Measurements from ENCODE around the gene DSN1.

The DSN1 gene

GRCh38 chr20:36745927-36746659 is 27.5 kb downstream of the DSN1 start, which contains the start of gene NDRG3:
NDRG3 (minus strand) TSS chr20:36746090; CDS start chr20:36721735, 24,355 bp downstream.
- DNase-seq: peak; percentile 89

GRCh38 chr20:36745234-36745926 is 28.2 kb downstream of the DSN1 start:
- no peaks in the 10 kb centered on the region for H3K27me3 ChIP-seq (replicated peaks)
- TF ChIP-seq, protein P1, sequence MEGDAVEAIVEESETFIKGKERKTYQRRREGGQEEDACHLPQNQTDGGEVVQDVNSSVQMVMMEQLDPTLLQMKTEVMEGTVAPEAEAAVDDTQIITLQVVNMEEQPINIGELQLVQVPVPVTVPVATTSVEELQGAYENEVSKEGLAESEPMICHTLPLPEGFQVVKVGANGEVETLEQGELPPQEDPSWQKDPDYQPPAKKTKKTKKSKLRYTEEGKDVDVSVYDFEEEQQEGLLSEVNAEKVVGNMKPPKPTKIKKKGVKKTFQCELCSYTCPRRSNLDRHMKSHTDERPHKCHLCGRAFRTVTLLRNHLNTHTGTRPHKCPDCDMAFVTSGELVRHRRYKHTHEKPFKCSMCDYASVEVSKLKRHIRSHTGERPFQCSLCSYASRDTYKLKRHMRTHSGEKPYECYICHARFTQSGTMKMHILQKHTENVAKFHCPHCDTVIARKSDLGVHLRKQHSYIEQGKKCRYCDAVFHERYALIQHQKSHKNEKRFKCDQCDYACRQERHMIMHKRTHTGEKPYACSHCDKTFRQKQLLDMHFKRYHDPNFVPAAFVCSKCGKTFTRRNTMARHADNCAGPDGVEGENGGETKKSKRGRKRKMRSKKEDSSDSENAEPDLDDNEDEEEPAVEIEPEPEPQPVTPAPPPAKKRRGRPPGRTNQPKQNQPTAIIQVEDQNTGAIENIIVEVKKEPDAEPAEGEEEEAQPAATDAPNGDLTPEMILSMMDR (IDR thresholded peaks at IDR 0.05; ENCODE audit: low read depth, low read length, missing control alignments): no peak
- in situ Hi-C loops (cut with HindIII; ENCODE audit: low pct_ligation_motif_present, low sequenced_read_pairs): no loop called here
- peak; percentile 0 for DNase-seq
- no peak overlapping the region for H3K27ac ChIP-seq
- H3K4me3 ChIP-seq (ENCODE audit: low read depth, low read length): peak overlapping the region; percentile 77
- H3K36me3 ChIP-seq (replicated peaks): no peaks in the 10 kb centered on the region

More at GRCh38 chr20:36745927-36746659, 27.5 kb downstream of the DSN1 start, which contains the start of gene NDRG3:
- H3K4me3 ChIP-seq (ENCODE audit: low read depth, low read length): peak within 1 kb of the TSS; percentile 77
- in situ Hi-C loops (cut with HindIII; ENCODE audit: low pct_ligation_motif_present, low sequenced_read_pairs): no loop called here
- TF ChIP-seq, protein P1 (IDR thresholded peaks at IDR 0.05; ENCODE audit: low read depth, low read length, missing control alignments): no peak
- peak within 1 kb of the TSS; percentile 4 for H3K27ac ChIP-seq
- H3K27me3 ChIP-seq (replicated peaks): no peaks in the 10 kb centered on the region
- H3K36me3 ChIP-seq (replicated peaks): no peaks in the 10 kb centered on the region

DNA sequence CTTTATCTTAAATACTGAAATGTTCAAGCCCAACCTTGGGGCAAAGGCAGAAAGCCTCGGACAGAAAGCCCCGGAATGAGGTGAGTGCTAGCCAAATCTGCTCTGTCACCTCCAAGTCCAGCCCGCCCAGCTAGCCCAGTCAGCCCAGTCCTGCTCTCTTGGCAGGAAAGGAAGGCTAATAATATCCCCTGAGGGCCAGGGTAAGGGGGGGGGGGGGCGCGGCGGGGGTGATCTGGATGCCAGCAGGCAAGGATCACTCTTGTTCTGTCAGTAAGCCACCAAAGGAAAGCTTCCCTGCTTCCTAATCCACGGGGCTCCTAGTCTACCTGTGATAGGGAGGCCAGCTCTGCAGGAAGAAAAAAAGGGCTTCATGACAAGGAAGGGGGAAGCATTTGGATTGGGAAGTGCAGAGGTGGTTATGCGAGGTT is 28.8 kb downstream of the DSN1 start:
- in situ Hi-C loops (cut with HindIII; ENCODE audit: low pct_ligation_motif_present, low sequenced_read_pairs): no loop called here

GRCh38 chr20:36744243-36744642 is 29.3 kb downstream of the DSN1 start:
- Histone ChIP-seq H3K27ac (no peak overlapping the region), H3K27me3 (replicated peaks) (no peaks in the 10 kb centered on the region), H3K4me3 (ENCODE audit: low read depth, low read length) (no peak overlapping the region), H3K36me3 (replicated peaks) (no peaks in the 10 kb centered on the region)
- TF ChIP-seq, protein P1 (IDR thresholded peaks at IDR 0.05; ENCODE audit: low read depth, low read length, missing control alignments): no peak
- no peak for DNase-seq
- in situ Hi-C loops (cut with HindIII; ENCODE audit: low pct_ligation_motif_present, low sequenced_read_pairs): no loop called here

More for the DNA sequence above, 28.8 kb downstream of the DSN1 start:
- Histone ChIP-seq H3K27ac (no peak overlapping the region), H3K4me3 (ENCODE audit: low read depth, low read length) (peak overlapping the region; percentile 77), H3K36me3 (replicated peaks) (no peaks in the 10 kb centered on the region), H3K27me3 (replicated peaks) (no peaks in the 10 kb centered on the region)
- TF ChIP-seq, protein P1 (IDR thresholded peaks at IDR 0.05; ENCODE audit: low read depth, low read length, missing control alignments): no peak
- DNase-seq: peak; percentile 5

DNA sequence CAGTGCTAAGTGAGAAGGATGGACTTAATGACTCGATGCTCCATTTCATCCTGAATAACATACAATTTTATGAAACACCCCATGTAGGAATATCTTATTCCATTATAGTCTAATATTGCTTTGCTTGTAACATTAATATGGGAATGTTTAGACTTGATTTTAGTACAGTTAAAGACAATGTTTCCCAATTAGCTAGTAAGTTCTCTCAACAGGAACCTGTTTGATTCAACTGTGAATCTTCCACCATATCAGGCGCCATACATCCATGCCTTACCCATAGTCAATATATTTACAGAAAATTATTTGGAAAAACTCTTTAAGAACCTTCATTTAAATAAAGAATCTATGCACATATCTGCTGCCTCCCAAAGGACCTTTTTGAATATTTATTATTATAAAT is 31.0 kb downstream of the DSN1 start:
- Histone ChIP-seq H3K27ac (no peak overlapping the region), H3K36me3 (replicated peaks) (no peaks in the 10 kb centered on the region), H3K27me3 (replicated peaks) (no peaks in the 10 kb centered on the region), H3K4me3 (ENCODE audit: low read depth, low read length) (no peak overlapping the region)
- in situ Hi-C loops (cut with HindIII; ENCODE audit: low pct_ligation_motif_present, low sequenced_read_pairs): no loop called here
- no peak for DNase-seq
- TF ChIP-seq, protein P1 (IDR thresholded peaks at IDR 0.05; ENCODE audit: low read depth, low read length, missing control alignments): no peak
